NCI-H2107 treated with DMSO at 0.1 percent for 48 hours (cell line): ENCODE results near the gene OPRM1.
"Not testable (repeated sequence)": the region's sequence is repeated elsewhere in the genome, so short reads cannot be mapped to it uniquely, and the experiment has no call there.

ENCODE experiments used
- DNase-seq: peaks from one replicate; lab custom pipeline; 2025; ENCODE audit not compliant: unreplicated experiment; lab: John Stamatoyannopoulos, UW

The OPRM1 gene

DNA sequence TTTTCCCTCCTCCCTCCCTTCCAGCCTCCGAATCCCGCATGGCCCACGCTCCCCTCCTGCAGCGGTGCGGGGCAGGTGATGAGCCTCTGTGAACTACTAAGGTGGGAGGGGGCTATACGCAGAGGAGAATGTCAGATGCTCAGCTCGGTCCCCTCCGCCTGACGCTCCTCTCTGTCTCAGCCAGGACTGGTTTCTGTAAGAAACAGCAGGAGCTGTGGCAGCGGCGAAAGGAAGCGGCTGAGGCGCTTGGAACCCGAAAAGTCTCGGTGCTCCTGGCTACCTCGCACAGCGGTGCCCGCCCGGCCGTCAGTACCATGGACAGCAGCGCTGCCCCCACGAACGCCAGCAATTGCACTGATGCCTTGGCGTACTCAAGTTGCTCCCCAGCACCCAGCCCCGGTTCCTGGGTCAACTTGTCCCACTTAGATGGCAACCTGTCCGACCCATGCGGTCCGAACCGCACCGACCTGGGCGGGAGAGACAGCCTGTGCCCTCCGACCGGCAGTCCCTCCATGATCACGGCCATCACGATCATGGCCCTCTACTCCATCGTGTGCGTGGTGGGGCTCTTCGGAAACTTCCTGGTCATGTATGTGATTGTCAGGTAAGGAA lies at the start of gene OPRM1:
Gene OPRM1, plus strand, starts transcription at position 10 of the 612 bp plus-strand sequence. Its CDS starts 305 bp downstream, at position 315.
- DNase-seq: no peak

DNA sequence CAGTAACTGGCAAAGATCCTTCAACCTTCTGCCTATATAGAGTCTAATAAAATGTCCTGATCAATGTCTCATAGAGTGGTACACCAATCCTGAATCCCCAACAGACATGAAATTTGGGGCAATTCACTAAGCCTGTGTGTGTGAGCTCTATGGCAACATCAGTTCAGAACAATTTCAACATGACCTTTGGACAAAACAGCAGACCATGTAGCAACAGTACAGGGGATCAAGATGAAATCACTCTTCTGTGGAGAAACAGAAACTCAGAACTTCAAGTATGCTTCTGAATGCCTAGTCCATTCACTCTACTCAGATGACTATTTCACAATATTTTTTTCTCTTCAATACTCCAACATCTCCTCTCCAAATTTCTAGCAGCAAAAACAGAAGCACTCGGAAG lies 49.1 kb upstream of the OPRM1 start:
- DNase-seq: no peak

DNA sequence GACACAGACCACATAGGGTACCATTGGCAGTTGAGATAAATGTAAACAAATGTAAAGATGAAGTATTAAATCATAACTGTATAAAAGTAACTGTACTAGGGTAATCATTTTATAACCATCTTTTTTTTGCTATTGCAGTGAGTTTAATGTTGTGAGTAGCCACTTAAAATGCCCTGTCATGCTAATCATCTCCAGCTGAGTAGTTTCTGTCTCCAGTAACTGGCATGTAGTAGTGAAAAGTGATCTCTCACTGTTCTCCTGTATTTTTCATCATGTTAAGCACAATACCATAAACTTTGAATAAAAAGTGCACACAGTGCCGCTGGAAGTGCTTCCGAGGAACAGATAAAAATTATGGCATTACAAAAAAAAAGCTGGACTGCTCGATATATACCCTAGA lies 45.0 kb upstream of the OPRM1 start:
- no peak for DNase-seq

DNA sequence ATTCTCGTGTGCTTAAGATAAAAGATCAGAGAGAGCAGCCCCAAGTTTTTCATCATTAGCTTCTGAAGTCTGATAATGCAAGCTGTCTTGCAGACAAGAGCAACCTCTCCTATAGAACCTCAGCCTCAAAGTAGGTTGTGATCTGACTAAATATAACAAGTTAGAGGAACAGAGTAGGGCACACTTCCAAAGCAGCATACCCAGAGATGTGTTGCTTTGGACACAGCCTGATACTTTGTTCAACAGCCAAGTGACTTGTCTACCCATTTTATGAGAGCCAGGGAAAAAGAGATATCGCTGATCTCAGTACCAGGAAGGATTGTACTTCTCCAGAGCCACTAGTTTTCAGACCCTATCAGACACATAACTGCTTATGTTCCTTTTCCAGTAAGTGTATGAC lies 44.2 kb upstream of the OPRM1 start:
- DNase-seq: no peak

DNA sequence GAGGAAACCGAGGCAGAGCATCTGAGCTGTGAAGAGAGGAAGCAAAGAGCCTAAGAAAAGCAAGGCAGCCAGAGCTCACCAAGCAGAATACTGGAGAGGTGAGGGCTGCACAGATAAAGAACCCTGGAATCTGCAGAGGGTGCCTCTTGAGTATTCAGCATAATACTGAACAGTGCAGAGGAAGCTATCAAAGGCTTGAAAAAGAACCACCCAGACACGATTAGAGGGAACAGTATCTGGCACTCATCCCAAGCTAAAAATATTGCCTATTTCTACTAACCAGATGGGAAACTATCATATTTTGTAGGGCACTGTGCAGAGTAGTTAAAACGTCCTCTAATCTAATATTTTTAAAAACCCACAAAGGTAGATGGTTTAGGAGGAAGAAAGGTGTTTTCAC lies 41.8 kb upstream of the OPRM1 start:
- DNase-seq: no peak

DNA sequence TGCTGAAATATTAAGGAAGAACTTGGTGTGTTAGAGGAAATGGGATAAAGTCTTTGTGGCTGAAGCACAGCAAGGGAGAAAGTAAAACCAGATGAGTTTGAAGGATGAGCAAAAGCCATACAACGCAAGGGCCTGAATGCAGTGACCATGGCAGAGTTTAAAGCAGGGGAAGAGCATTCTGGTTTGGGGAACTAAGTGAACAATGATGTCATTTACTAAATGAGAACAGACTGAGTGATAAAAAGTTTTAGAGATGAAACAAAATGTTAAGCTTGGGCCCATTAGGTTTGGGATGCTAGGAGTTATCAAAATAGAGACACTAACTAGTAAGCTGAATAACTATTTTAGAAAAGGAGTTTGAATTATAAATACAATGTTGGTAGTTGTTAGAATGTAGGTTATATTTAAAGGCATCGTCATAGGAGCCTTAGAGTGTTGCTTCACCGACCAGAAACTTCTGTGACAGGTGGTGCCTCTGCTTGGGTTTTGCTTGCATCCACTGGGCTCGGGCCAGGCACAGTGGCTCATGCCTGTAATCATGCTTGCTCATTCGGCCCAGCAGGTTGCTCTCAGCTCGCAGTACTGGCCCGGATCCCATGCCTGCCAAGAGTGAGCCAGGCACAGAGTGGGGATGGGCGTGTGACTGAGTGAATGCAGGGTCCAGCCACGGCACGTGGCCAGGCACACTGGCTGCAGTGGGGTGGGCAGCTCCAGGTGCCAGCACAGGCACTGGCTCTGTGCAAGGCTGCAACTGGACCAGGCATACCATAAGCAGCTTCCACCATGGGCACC lies 37.4 kb upstream of the OPRM1 start:
- no peak for DNase-seq

DNA sequence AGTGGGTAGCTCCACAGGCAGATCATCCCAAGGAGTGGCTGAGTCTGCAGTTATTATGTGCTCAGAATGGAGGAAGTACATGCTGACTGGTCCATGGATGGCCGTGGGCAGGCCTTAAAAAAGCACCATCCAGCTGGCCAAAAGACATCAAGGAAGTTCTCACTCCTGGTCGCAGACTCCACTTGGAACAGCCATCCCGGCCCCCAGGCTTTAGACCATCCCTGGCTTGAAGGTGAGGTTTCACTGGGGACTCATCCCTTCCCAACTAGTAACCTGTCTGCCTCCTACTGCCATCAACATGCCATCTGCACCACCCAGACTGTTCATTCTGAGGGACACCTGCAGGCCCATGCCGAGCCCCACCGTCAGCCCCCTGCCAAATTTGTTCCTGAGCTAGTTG lies 36.1 kb upstream of the OPRM1 start:
- DNase-seq: no peak

DNA sequence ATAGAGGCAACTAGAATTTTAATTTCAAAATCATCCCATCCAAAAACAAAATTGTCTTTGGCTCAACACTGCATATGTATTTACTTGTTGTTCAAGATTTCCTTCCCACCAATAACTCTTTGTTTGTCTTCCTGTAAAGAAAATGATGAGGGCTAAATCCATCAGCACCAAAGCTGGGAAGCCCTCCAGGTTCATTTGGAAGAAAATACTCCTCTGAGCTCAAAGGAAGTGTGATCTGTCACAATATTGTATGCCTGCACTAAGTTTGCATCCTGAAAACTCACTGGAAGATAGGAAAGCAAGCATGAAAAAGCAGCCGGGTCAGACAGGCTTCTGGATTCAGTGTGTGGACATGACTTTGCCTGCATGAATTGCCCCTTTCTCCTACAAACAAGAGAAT lies 28.7 kb upstream of the OPRM1 start:
- DNase-seq: no peak

DNA sequence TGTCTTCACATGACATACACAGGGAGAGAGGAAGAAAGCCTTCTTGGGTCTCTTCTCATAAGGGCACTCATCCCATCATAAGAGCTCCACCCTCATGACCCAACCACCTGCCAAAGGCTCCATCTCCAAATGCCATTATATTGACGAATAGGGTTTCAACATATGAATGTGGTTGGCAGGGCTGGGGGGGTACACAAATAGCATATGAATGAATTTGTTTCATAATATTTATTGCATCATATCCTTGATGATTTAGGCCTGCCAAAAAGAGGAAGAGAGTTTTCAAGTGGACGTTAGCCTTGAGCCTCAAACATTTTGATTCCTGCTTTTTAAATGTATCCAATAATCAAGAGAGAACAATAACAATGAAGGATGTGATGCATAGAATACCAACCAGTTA lies 26.2 kb upstream of the OPRM1 start:
- DNase-seq: no peak

DNA sequence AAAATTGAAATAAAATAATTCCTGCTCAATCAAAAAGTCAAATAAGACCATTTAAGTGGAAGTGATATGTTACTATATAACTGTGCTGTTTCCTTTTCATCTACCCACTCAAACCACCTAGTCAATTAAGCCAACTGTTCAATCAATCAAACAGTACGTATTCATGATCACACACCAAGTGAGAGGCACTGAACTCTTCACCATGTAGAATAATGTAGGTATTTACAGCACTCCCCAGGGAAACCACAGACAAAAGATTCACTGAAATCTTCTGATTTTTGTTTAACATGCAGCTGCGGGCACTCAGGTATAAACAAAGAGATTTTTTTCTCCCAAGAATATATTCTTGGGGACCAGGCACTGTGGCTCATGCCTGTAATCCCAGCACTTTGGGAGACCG lies 21.3 kb upstream of the OPRM1 start:
- no peak for DNase-seq

DNA sequence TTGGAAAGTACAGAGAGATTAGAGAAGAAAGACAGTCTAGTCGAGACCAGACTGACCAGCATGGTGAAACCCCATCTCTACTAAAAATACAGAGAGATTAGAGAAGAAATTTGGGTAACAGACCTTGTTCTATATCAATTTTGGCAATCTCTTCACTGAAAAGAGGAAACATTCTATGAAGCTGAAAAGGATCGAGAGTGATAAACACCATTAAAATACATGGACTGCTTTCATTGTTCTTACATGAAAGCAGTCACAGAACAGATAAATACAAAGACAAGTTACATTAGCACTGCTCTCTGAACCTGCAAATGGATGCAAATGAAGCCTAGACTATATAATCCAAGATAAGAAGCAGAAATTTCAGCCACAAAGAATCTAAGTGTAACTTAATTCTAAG lies 8.4 kb upstream of the OPRM1 start:
- DNase-seq: no peak

DNA sequence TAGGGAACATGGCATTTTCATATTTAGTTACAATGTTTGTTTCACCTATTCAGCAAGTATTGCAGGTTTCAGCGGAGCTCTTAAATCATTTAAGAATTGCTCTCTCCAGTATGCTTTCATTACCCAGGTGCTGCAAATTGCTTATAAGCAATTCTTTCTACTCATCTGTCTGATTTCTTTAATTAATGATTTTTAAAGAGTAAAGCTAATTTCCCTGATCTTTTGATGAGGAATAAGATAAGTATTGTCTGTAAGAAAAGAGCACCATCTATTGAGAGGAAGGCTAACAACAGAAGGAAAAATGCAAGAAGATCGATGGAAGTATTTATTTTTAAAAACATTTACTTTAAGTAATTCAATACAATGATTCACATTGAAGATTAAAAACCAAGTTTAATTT lies 2.0 kb downstream of the OPRM1 start:
- DNase-seq: no peak

DNA sequence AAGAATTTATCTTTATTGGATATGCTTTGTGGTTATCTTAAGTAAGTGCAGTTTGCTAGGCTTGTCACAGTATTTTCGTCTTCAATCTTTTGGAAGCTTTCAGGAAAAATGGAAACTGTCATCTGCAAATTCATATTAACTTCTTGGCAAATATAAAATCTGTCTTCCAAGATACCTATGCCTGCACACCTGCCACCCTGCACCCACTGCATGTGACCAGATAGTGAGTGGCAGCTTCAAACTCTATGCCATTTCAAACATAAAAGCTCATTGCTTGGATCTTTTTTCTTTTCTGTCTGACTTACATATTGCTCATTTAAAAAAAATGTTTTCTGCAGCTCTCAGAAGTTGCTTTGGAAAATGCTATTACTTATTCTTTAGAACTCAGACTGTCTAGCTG lies 14.1 kb downstream of the OPRM1 start:
- DNase-seq: no peak

DNA sequence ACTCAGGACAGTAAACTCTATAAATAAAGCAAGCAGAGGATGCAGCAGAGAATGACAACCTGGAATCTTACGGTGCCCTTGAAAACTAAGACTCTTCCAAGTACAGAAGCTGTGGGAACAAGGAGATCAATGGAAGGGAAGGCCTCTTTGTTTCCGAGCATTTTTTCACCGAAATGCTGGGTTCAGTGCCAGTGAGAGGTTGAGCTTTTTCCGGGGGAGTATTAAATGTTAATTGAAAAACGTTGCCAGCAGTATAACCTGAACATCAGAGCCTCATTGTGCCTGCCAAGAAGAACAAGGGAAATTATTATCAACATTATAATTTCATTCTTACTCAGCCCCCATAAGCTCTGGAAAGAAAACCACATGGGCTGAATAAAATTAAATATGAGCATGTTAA lies 17.5 kb downstream of the OPRM1 start:
- no peak for DNase-seq

DNA sequence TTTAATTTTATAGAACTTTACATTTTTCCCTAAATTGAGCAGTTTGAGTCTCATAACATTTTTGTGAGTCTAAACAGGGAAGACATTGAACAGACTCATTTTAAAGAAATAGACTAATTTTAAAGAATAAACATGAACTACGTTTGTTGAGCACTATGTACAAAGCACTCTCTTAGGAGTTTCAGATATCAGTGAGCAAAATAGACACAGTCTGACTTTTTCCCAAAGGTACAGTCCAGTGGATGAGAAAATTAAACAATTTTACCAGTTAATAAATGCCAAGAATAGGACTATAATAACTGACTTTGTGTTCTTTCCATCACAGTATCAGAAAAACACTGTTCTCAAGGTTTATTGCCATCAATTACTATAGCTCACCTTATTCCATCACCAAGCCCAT lies 18.1 kb downstream of the OPRM1 start:
- no peak for DNase-seq

DNA sequence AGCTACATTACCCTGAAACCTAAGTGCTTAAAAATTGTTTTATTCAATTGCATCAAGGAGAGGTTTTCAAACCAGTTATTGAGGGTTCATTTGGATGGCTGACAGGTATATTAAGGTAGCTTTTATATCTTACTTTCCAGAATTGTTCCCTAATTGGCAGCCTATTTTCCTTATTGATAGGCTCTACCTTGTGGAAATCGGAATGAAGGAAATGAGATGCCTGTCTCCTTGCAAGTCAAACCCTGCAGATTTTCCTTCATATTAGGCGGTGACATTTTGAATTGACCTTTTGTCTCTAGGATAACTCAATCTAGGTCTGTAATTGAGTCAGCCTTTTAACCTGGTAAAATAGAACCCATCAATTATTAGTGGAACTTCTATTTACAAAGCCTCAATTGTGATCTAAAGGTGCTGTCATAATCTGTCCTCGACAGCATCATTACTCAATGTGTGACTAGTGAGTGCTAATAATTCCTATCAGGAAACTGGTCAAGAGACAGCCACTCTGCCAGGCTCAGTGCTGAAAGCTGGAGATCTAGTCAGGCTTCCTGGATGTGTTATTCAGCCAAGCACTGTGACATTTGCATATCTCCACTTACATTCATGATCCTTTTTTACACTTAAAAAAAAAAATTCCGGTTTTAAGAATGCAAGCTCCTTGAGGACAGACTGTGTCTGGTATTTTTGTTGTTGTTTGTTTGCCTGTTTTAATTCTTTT lies 20.1 kb downstream of the OPRM1 start:
- no peak for DNase-seq

DNA sequence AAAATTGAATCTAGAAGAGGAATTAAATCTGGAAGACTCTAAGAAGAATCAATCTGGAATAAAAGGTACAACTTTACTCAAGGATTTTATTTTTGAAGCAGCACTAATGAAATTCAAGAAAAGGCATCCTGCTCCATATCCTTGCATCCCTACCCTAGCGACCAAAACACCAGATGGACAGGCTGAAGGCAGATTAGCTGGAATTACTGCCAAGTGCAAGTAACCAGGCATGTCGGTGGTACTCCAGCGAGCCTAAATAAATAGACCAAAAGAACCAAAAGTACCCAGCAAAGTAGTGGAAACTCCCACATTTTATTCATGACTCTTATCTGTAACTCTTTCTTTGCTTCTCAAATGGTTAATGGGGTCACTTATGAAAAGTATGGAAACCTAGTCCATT lies 21.0 kb downstream of the OPRM1 start:
- DNase-seq: no peak

DNA sequence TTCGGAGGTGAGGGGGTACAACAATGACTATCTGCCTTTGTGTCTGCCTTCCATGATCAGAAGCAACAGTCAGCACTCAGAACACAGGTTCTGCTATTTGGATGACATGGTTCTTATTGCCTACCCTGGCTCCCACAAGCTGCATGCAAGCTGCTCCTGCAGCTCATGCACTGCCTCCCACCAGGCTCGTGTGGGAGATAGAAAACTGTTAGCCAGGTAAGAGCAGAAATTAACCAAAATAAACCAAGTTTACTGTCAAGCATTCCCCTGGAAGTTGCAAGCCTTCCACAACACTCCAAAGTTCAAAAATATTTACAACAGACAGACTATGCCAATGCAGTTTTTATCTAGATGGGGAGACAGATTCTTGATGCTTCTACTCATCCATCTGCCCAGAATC lies 31.0 kb downstream of the OPRM1 start:
- no peak for DNase-seq

DNA sequence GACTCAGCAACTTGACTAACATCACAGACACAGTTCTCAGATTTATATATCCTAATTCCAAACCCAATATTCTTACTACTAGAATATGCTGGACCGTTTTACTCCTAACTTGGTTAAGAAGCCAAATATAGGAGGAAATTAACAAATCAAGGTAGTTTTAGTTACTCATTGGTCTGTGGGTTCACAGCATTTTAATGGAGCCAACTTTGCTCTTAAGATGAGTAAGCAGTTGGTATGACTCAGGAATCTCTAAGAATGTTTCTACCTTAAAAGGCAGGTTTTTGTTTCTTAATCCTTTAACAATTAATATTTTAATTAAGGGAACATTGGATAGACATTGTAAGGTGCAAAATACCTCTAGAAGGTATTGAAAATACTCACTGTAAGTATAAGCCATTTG lies 31.6 kb downstream of the OPRM1 start:
- no peak for DNase-seq

DNA sequence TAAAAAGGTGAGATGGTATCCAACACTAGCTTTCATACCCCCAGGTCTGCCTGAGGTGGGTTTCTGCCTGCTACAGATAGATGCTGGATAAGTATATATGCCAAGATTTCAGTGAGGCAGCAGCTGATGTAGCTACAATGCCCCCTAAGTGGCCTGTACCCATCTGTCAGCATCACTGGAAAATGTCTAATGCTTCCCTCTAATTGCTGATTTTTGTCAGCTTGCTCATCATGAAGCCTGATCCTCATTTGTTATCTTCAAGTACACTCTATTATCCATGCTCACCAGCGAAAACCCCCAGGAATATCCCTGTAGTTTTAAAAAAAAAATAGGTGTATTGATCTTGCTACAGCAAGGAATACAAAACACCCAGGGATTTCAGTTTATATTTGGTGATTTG lies 32.2 kb downstream of the OPRM1 start:
- DNase-seq: no peak

DNA sequence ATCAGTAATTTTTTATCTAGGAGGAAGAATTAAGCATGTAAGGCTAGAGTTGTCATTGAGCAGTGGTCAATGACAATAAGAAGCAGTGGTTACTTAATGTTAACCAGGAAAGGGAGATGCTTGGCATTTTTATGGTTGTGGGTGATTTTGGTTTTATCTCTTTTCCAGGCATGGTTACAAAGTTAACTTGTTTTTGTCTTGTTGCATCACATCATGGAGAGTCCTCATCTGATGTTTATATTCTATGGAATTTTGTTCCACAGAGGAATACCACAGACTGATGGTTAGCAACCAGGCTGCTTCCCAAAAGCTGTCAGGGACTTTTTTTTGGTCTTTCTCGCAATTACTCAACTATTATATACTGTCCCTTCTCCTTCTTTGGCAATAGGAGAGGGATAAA lies 32.7 kb downstream of the OPRM1 start:
- DNase-seq: no peak

DNA sequence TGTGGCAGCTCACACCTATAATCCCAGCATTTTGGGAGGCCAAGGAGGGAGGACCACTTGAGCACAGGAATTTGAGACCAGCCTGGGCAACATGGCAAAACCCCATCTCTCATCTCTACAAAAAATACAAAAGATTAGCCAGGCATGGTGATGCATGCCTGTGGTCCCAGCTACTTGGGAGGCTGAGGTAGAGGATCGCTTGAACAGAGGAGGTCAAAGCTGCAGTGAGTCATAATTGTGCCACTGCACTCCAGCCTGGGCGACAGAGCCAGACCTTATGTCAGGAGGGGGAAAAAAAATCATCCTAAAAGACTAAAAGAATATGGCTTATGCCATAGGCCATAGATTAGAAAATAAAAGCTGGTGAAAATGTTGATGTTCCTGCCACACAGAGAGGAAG lies 39.6 kb downstream of the OPRM1 start:
- DNase-seq: not testable (repeated sequence)
